MG63 (cell line): ENCODE results near the gene FAM47A. TPM values are rescaled to one million over a fixed set of nuclear protein-coding genes. Genes with fewer than 3 reads are reported as not detected.

Experiments
- DNase-seq: peaks from one replicate; pipeline ENCODE4 v3.0.0-alpha.2; 2020
- H3K27me3 ChIP-seq: fragments of 250-450 bp; sonication (Bioruptor Pico); 2 replicates; pipeline ENCODE4 v1.5.1; 2020; ENCODE audit warnings: mild to moderate bottlenecking, moderate library complexity
- H3K36me3 ChIP-seq: fragments of 250-450 bp; sonication (Bioruptor Pico); 2 replicates; pipeline ENCODE4 v1.5.1; 2020; ENCODE audit warnings: mild to moderate bottlenecking, moderate library complexity
- H3K4me3 ChIP-seq: fragments of 250-450 bp; sonication (Bioruptor Pico); 2 replicates; pipeline ENCODE4 v1.5.1; 2020; ENCODE audit warnings: mild to moderate bottlenecking, moderate library complexity
- H3K9me3 ChIP-seq: fragments of 250-450 bp; sonication (Bioruptor Pico); 2 replicates; pipeline ENCODE4 v1.5.1; 2020; ENCODE audit warnings: mild to moderate bottlenecking, moderate library complexity
- total RNA-seq: library from RNA; depleted of rRNA; stranded (reverse); fragments of >200 nt; shearing (Covaris generic); gene quantifications from 2 replicates; pipeline ENCODE4 v1.2.3, GENCODE V29; 2014; ENCODE audit warnings: low replicate concordance; rRNA removed

Gene FAM47A
- total RNA-seq = not detected in 2 replicates

DNA sequence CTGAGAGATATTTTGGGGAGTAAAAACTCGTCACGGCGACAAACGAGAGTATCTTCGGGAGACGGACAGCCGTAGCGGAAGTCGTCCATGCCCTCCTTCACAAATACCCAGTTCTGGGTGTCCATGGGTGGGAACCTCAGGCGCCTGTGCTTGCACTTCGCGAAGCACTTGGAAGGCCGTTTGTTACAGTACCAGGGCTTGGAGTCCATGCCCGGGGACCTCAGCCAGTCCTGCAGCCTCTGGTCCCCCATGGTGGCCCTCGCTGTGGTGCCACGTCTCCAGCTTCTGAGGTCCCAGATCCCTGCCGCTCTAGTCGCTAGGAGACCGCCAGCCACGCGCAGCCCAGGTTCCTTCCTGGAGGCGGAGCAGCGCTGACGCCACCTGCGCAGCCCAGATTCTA is at the start of gene FAM47A:
FAM47A (minus strand) TSS at position 287 of the 400 bp plus-strand sequence; CDS start at position 251, 36 bp downstream.
- no peak for DNase-seq
- no peaks in the 10 kb centered on the region for H3K9me3 ChIP-seq
- H3K27me3 ChIP-seq = no peaks in the 10 kb centered on the region
- H3K36me3 ChIP-seq = no peaks in the 10 kb centered on the region
- H3K4me3 ChIP-seq = no peak within 1 kb of the TSS

DNA sequence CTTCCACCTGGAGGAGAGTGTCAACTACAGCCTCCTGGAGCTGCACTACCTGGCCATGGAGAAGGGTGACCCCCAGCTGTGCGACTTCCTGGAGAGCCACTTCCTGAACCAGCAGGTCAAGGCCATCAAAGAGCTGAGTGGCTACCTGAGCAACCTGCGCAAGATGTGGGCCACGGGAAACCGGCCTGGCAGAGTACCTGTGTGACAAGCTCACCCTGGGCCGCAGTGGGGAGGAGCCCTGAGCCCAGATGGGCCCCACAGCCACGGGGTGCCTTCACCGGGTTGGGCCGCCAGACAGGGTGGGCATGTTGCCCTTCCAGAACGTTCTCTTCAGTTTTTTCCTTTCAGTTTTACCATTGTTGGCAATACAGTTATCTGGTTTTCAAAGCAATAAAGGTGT is 15.2 kb upstream of the FAM47A start:
- Histone ChIP-seq H3K4me3 (no peak overlapping the region), H3K27me3 (no peaks in the 10 kb centered on the region), H3K36me3 (no peaks in the 10 kb centered on the region), H3K9me3 (no peaks in the 10 kb centered on the region)
- no peak for DNase-seq

DNA sequence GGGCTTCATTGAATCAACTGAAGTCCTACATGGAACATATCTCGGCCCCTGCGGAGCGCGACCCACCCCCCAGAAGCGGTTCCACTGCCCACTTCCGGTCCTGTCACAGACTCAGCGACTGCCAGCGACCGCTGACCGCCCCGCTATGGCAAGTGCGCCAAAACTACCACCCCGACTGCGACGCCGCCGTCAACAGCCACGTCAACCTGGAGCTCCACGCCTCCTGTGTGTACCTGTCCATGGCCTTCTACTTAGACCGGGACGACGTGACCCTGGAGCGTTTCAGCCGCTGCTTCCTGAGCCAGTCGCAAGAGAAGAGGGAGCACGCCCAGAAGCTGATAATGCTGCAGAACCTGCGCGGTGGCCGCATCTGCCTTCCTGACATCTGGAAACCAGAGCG is 14.8 kb upstream of the FAM47A start:
- Histone ChIP-seq H3K36me3 (no peaks in the 10 kb centered on the region), H3K4me3 (no peak overlapping the region), H3K27me3 (no peaks in the 10 kb centered on the region), H3K9me3 (no peaks in the 10 kb centered on the region)
- DNase-seq = no peak

DNA sequence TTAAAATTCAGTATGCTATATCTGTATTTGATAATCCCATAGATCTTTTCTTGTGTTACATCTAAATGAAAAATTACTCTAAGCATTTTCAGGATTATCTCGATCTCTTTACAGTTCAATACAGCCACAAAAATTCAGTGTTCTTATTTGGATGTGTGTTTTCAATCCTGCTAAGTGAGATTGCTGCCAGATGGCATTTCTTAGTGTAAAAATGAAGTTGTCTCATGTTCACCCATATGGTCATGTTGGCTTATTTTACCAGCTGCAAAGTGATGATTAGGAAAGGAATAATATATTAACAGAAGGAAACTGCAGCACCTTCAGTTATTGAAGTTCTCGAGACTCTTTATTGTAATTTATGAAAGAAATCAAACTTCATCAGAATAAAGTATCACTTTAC is 12.1 kb upstream of the FAM47A start:
- H3K36me3 ChIP-seq = no peaks in the 10 kb centered on the region
- no peak for DNase-seq
- H3K27me3 ChIP-seq = no peaks in the 10 kb centered on the region
- no peaks in the 10 kb centered on the region for H3K9me3 ChIP-seq
- H3K4me3 ChIP-seq = no peak overlapping the region

DNA sequence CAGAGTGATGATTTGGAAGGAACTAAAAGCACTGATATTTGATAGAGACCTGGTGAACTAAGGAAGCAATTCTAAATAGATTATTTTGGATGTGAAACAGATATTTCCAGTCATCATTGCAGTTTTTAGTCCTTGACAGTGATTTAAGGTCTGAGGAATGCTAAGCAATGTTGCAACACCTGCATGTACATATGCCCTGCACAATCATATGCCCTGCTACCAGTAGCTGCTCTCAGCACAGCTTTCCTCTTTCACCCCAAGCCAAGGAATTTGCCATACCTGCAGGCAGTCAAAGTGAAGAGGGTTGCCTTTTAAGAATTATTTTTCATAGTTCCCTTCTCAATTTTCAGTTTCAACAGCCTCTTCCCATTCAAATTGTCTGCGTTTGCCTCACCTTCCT is 8.7 kb upstream of the FAM47A start:
- Histone ChIP-seq H3K27me3 (no peaks in the 10 kb centered on the region), H3K4me3 (no peak overlapping the region), H3K9me3 (no peaks in the 10 kb centered on the region), H3K36me3 (no peaks in the 10 kb centered on the region)
- DNase-seq = no peak

DNA sequence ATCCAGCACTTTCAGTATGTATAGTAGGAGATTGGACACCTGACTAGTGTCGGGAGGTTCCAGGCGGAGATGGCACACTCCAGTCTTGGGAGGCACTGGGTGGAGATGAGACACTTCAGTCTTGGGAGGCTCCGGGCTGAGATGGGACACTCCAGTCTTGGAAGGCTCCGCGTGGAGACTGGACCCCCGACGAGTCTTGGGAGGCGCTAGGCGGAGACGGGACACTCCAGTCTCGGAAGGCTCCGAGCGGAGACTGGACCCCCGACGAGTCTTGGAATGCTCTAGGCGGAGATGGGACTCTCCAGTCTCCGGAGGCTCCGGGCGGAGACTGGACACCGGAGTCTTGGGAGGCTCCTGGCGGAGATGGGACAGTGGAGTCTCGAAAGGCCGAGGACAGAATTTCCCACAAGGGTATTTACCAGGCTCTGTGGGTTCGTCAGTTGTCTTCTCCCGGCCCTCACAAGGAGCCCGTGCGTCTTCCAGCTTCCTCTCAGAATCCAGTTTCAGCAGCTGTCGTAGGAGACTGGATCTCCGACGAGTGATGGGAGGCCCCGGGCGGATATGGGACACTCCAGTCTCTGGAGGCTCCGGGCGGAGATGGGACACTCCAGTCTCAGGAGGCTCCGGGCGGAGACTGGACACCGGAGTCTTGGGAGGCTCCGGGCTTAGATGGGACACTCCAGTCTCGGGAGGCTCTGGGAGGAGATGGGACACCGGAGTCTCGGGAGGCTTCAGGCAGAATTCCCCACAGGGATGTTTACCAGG is 952 bp downstream of the FAM47A start:
- no peak for DNase-seq
- Histone ChIP-seq H3K9me3 (no peaks in the 10 kb centered on the region), H3K4me3 (no peak overlapping the region), H3K27me3 (no peaks in the 10 kb centered on the region), H3K36me3 (no peaks in the 10 kb centered on the region)

DNA sequence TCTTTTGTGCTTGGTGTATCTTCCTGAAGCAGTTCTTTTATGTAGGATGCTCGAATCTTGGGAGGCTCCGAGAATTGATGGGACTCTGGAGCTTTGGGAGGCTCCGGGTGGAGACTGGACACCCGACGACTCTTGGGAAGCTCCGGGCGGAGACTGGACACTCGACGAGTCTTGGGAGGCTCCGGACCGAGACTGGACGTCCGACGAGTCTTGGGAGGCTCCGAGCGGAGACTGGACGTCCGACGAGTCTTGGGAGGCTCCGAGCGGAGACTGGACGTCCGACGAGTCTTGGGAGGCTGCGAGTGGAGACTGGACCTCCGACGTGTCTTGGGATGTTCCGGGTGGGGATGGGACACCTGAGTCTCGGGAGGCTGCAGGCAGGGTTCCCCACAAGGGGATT is 1.6 kb downstream of the FAM47A start:
- Histone ChIP-seq H3K9me3 (no peaks in the 10 kb centered on the region), H3K27me3 (no peaks in the 10 kb centered on the region), H3K4me3 (no peak overlapping the region), H3K36me3 (no peaks in the 10 kb centered on the region)
- DNase-seq = no peak

DNA sequence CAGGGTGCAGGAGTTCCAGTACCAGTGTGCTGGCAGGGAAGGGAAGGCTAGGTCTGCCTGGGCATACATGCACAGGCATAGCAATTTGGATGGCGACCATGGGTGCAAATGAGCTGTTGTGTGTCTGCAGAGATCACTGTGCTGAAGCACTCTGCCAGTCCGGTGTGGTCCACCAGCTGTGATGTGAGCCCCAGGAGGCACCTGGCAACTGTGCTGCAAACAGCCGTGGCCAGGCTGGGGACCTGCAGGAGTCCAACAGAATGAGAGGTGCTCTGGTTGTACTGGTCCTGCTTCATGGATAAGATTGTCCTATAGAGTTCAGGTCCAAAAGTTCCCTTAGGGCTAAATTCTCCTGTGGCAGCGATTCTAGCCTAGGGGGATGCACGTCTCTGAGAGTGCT is 6.1 kb downstream of the FAM47A start:
- Histone ChIP-seq H3K27me3 (no peaks in the 10 kb centered on the region), H3K9me3 (no peaks in the 10 kb centered on the region), H3K36me3 (no peaks in the 10 kb centered on the region), H3K4me3 (no peak overlapping the region)
- DNase-seq = no peak

DNA sequence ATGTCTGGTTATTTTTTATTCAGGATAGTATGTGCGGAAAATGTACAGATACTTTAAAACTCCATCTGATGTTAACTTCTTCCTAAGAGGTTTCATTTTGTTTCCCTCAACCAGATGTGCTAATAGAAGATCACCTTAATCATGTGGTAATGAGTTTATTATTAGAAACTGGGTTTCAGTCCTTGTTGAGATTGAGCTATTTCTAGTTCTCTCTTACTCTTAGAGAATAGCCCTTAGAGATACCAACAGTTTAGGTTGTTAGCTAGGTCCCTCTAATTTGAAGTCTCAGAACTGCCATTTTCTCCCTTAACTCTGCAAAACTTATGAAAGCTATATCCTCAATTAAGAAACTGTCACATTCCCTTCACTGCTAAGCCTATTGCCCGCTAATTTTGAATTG is 13.0 kb downstream of the FAM47A start:
- H3K36me3 ChIP-seq = no peaks in the 10 kb centered on the region
- no peaks in the 10 kb centered on the region for H3K9me3 ChIP-seq
- H3K4me3 ChIP-seq = no peak overlapping the region
- no peaks in the 10 kb centered on the region for H3K27me3 ChIP-seq
- DNase-seq = no peak

DNA sequence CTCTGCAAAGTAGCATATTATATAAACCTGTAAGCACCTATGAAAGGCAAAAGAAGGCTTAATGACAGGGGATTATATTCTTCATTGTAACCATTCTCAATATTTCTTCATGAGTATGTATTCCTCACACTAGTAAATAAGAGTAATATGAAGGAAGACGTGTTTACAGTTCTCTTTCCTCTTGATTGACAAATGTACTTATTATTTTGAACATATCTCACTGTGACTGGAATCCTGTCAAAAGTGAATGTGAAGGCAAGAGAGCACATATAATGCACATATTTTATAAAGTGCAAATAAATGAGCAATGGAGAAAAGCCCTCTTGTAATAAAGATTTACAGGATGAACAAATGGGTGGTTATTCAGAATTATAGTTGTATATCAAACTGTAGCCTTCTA is 19.7 kb downstream of the FAM47A start:
- no peak overlapping the region for H3K4me3 ChIP-seq
- H3K36me3 ChIP-seq = no peaks in the 10 kb centered on the region
- no peak for DNase-seq
- H3K9me3 ChIP-seq = no peaks in the 10 kb centered on the region
- no peaks in the 10 kb centered on the region for H3K27me3 ChIP-seq
